ENCODE results near the gene ZNF821. TPM values are rescaled to one million over a fixed set of nuclear protein-coding genes. Genes with fewer than 3 reads are reported as not detected.
A peak's percentile ranks its signal among the peaks of the same experiment; 100 is the strongest.
"Not testable (repeated sequence)": the region's sequence is repeated elsewhere in the genome, so short reads cannot be mapped to it uniquely, and the experiment has no call there.

The ZNF821 gene
- total RNA-seq, 1 donor from 2014 or later: 10.3 TPM

GRCh38 chr16:71826533-71827017 lies 57.4 kb downstream of the ZNF821 start:
- Histone ChIP-seq H3K4me1 (no peaks in the 10 kb centered on the region), H3K36me3 (no peaks in the 10 kb centered on the region), H4K20me1 (ENCODE audit: low read depth) (no peaks in the 10 kb centered on the region), H3K4me2 (no peak overlapping the region), H3K9me3 (ENCODE audit: low read depth) (no peaks in the 10 kb centered on the region), H3K27me3 (no peaks in the 10 kb centered on the region), H3K9ac (no peak overlapping the region), H3K79me2 (ENCODE audit: low read depth) (no peaks in the 10 kb centered on the region), H3K4me3 (no peak overlapping the region), H2AFZ (replicated peaks) (no peak overlapping the region), H3F3A (ENCODE audit: low read depth) (no peaks in the 10 kb centered on the region), H3K27ac (no peak overlapping the region)
- no peaks in the 10 kb centered on the region for H3K27me3 Mint-ChIP-seq (ENCODE audit: insufficient read depth, low read depth)
- TF ChIP-seq EZH2 (IDR thresholded peaks at IDR 0.05): no peak
- no peak for TF ChIP-seq EZH2phosphoT487 (IDR thresholded peaks at IDR 0.05)
- TF ChIP-seq CTCF (IDR thresholded peaks at IDR 0.05): no peak
- H3K27ac Mint-ChIP-seq: no peak overlapping the region
- no peaks in the 10 kb centered on the region for H3K4me1 Mint-ChIP-seq
- no peaks in the 10 kb centered on the region for H3K9me3 Mint-ChIP-seq
- H3K36me3 Mint-ChIP-seq: no peaks in the 10 kb centered on the region
- DNase-seq (ENCODE audit: low spot score): no peak
- H3K4me3 Mint-ChIP-seq: no peak overlapping the region

GRCh38 chr16:71817155-71817500 lies 66.9 kb downstream of the ZNF821 start:
- not testable (repeated sequence) for H3K4me3 Mint-ChIP-seq; H3K36me3 ChIP-seq; H3K4me1 ChIP-seq; H3K27me3 ChIP-seq; H3K36me3 Mint-ChIP-seq; H3K9me3 ChIP-seq (ENCODE audit: low read depth); H3K27ac ChIP-seq; H3K4me1 Mint-ChIP-seq; H2AFZ ChIP-seq (replicated peaks); H3K4me2 ChIP-seq; H3K9me3 Mint-ChIP-seq; DNase-seq (ENCODE audit: low spot score); H3K4me3 ChIP-seq; H3K79me2 ChIP-seq (ENCODE audit: low read depth); H3K27me3 Mint-ChIP-seq (ENCODE audit: insufficient read depth, low read depth); H3K9ac ChIP-seq; H3K27ac Mint-ChIP-seq; H3F3A ChIP-seq (ENCODE audit: low read depth); H4K20me1 ChIP-seq (ENCODE audit: low read depth)

- peaks cover 6% of the 10 kb centered on the region for H3F3A ChIP-seq (ENCODE audit: low read depth)
- H3K4me3 ChIP-seq: no peak overlapping the region
- H3K27me3 Mint-ChIP-seq (ENCODE audit: insufficient read depth, low read depth): peaks cover 2% of the 10 kb centered on the region
- H3K27ac Mint-ChIP-seq: no peak overlapping the region
- TF ChIP-seq EZH2 (IDR thresholded peaks at IDR 0.05) (no peak), CTCF (IDR thresholded peaks at IDR 0.05) (no peak), EZH2phosphoT487 (IDR thresholded peaks at IDR 0.05) (no peak)
- peaks cover 13% of the 10 kb centered on the region for H3K4me1 Mint-ChIP-seq
- H3K36me3 Mint-ChIP-seq: no peaks in the 10 kb centered on the region
- peaks cover 9% of the 10 kb centered on the region for H4K20me1 ChIP-seq (ENCODE audit: low read depth)
- no peak overlapping the region for H3K9ac ChIP-seq
- peaks cover 24% of the 10 kb centered on the region for H3K79me2 ChIP-seq (ENCODE audit: low read depth)
- H2AFZ ChIP-seq (replicated peaks): no peak overlapping the region
- DNase-seq (ENCODE audit: low spot score): no peak
- no peak overlapping the region for H3K27ac ChIP-seq
- H3K9me3 ChIP-seq (ENCODE audit: low read depth): no peaks in the 10 kb centered on the region
- no peak overlapping the region for H3K4me2 ChIP-seq
- no peaks in the 10 kb centered on the region for H3K27me3 ChIP-seq
- no peaks in the 10 kb centered on the region for H3K9me3 Mint-ChIP-seq
- H3K4me3 Mint-ChIP-seq: no peak overlapping the region
- H3K4me1 ChIP-seq: peaks cover 10% of the 10 kb centered on the region
- H3K36me3 ChIP-seq: no peaks in the 10 kb centered on the region
Measured at GRCh38 chr16:71811261-71811803, 72.7 kb downstream of the ZNF821 start.

- H3K4me2 ChIP-seq; H3K36me3 Mint-ChIP-seq; H3K27me3 ChIP-seq; H3K9me3 Mint-ChIP-seq; H3K4me3 ChIP-seq; H3F3A ChIP-seq (ENCODE audit: low read depth); H3K27ac Mint-ChIP-seq; H3K9ac ChIP-seq; H2AFZ ChIP-seq (replicated peaks); H3K27ac ChIP-seq; DNase-seq (ENCODE audit: low spot score); H3K36me3 ChIP-seq; H3K9me3 ChIP-seq (ENCODE audit: low read depth); H4K20me1 ChIP-seq (ENCODE audit: low read depth); H3K27me3 Mint-ChIP-seq (ENCODE audit: insufficient read depth, low read depth): not testable (repeated sequence)
- H3K4me1 ChIP-seq: peaks cover 10% of the 10 kb centered on the region
- Mint-ChIP-seq H3K4me1 (peaks cover 13% of the 10 kb centered on the region), H3K4me3 (peak overlapping the region; percentile 93)
- H3K79me2 ChIP-seq (ENCODE audit: low read depth): peaks cover 36% of the 10 kb centered on the region
Measured at GRCh38 chr16:71810155-71810530, 73.8 kb downstream of the ZNF821 start.

Other genes starting within 250 kb of the ZNF821 start
- gene PHLPP2, start 159.5 kb downstream of the ZNF821 start, total RNA-seq (ENCODE audit: low replicate concordance): 11.7 and 12.9 TPM in 2 replicates
- 59.3 and 72.6 TPM in 2 replicates for gene AP1G1, start 75.3 kb downstream of the ZNF821 start, total RNA-seq (ENCODE audit: low replicate concordance)
- 19.8 and 26.4 TPM in 2 replicates for gene ATXN1L, start 38.2 kb downstream of the ZNF821 start, total RNA-seq (ENCODE audit: low replicate concordance)
- gene IST1, start 11.3 kb upstream of the ZNF821 start, total RNA-seq (ENCODE audit: low replicate concordance): 376 and 400 TPM in 2 replicates
- gene PKD1L3, start 116.2 kb upstream of the ZNF821 start, total RNA-seq (ENCODE audit: low replicate concordance): 0.03 and 0.04 TPM in 2 replicates
- 7.2 and 12.1 TPM in 2 replicates for gene DHODH, start 124.6 kb upstream of the ZNF821 start, total RNA-seq (ENCODE audit: low replicate concordance)
- gene HP, start 170.3 kb upstream of the ZNF821 start, total RNA-seq (ENCODE audit: low replicate concordance): not detected in 2 replicates
- 0.37 TPM in 1 of 2 replicates, not detected in the other for gene HPR, start 179.0 kb upstream of the ZNF821 start, total RNA-seq (ENCODE audit: low replicate concordance)
- 12.0 and 23.4 TPM in 2 replicates for gene TXNL4B, start 209.4 kb upstream of the ZNF821 start, total RNA-seq (ENCODE audit: low replicate concordance)
- gene DHX38, start 209.7 kb upstream of the ZNF821 start, total RNA-seq (ENCODE audit: low replicate concordance): 31.6 and 53.2 TPM in 2 replicates